ENCODE measurements around the gene CEP85L.

Gene CEP85L

GRCh38 chr6:118618676-118619377 is 32.6 kb downstream of the CEP85L start:
- no peak for DNase-seq

- no peak for DNase-seq
Measured at GRCh38 chr6:118617417-118617816, 34.0 kb downstream of the CEP85L start.

GRCh38 chr6:118611334-118611733 is 40.1 kb downstream of the CEP85L start:
- no peak for DNase-seq

- DNase-seq: no peak
Measured at GRCh38 chr6:118606858-118607257, 44.5 kb downstream of the CEP85L start.

GRCh38 chr6:118606268-118606667 is 45.1 kb downstream of the CEP85L start:
- DNase-seq: no peak

- no peak for DNase-seq
Measured at GRCh38 chr6:118603372-118603771, 48.0 kb downstream of the CEP85L start.

GRCh38 chr6:118602300-118602699 is 49.1 kb downstream of the CEP85L start:
- no peak for DNase-seq

- DNase-seq: no peak
Measured at GRCh38 chr6:118598324-118598723, 53.1 kb downstream of the CEP85L start.

- no peak for DNase-seq
Measured at GRCh38 chr6:118597636-118598035, 53.8 kb downstream of the CEP85L start.

- DNase-seq: no peak
Measured at GRCh38 chr6:118596774-118597320, 54.5 kb downstream of the CEP85L start.

- no peak for DNase-seq
Measured at GRCh38 chr6:118594877-118595276, 56.5 kb downstream of the CEP85L start.

GRCh38 chr6:118591897-118592296 is 59.5 kb downstream of the CEP85L start:
- DNase-seq: no peak

GRCh38 chr6:118589649-118590365 is 61.6 kb downstream of the CEP85L start:
- DNase-seq: no peak

- no peak for DNase-seq
Measured at GRCh38 chr6:118589186-118589585, 62.2 kb downstream of the CEP85L start.

- no peak for DNase-seq
Measured at GRCh38 chr6:118588626-118589025, 62.8 kb downstream of the CEP85L start.

GRCh38 chr6:118586746-118587485 is 64.5 kb downstream of the CEP85L start:
- DNase-seq: no peak

GRCh38 chr6:118584911-118585310 is 66.5 kb downstream of the CEP85L start:
- no peak for DNase-seq

- DNase-seq: no peak
Measured at GRCh38 chr6:118581489-118581959, 69.9 kb downstream of the CEP85L start.

GRCh38 chr6:118580585-118581419 is 70.6 kb downstream of the CEP85L start:
- no peak for DNase-seq

GRCh38 chr6:118579786-118580185 is 71.6 kb downstream of the CEP85L start:
- DNase-seq: no peak

- no peak for DNase-seq
Measured at GRCh38 chr6:118578617-118579016, 72.8 kb downstream of the CEP85L start.

- DNase-seq: no peak
Measured at GRCh38 chr6:118577972-118578371, 73.4 kb downstream of the CEP85L start.

All from NCI-H1092 (cell line).